Upper lobe of right lung (tissue), 1 donor: ENCODE results near the gene VSTM2B. TPM values are rescaled to one million over a fixed set of nuclear protein-coding genes. Genes with fewer than 3 reads are reported as not detected.

Experiments
- ATAC-seq: fragments of 200-7000 bp; cut with Tn5 transposase; one replicate; pipeline ENCODE4 v1.9.1; 2020; ENCODE audit warnings: mild to moderate bottlenecking, moderate library complexity
- DNase-seq: peaks from one replicate; pipeline ENCODE4 v3.0.0-alpha.2; 2020
- H3K27ac ChIP-seq: fragments of 200-600 bp; one replicate; pipeline ENCODE4 v1.8.0; 2022
- H3K27me3 ChIP-seq: fragments of 200-600 bp; one replicate; pipeline ENCODE4 v1.8.0; 2022; ENCODE audit warnings: mild to moderate bottlenecking
- H3K36me3 ChIP-seq: fragments of 200-600 bp; one replicate; pipeline ENCODE4 v1.8.0; 2022
- H3K4me1 ChIP-seq: fragments of 200-600 bp; one replicate; pipeline ENCODE4 v1.8.0; 2022
- H3K4me3 ChIP-seq: fragments of 200-600 bp; one replicate; pipeline ENCODE4 v1.8.0; 2022; ENCODE audit warnings: mild to moderate bottlenecking
- H3K9me3 ChIP-seq: fragments of 200-600 bp; one replicate; pipeline ENCODE4 v1.8.0; 2022
- CTCF ChIP-seq: fragments of 200-600 bp; IDR thresholded peaks from one replicate; pipeline ENCODE4 v1.8.0; 2022; ENCODE audit warnings: antibody characterized with exemption
- intact Hi-C: fragments of 100-400 bp; cut with DNase I; formaldehyde crosslinking; loops from one replicate; pipeline ENCODE4 v1.11.0; 2022
- total RNA-seq: library from RNA; stranded (reverse); fragmentation: NEBNext Ultra II Directional; extraction: Animal tissue kit (Norgen Biotek cat#: 25700); gene quantifications from one replicate; pipeline ENCODE4 v1.2.1, GENCODE V29; 2021
- donor health status: DM: no; HTN: yes; CAD: no; lungs with severe emphysema.

The VSTM2B gene
- total RNA-seq, 1 donor from 2014 or later: not detected

DNA sequence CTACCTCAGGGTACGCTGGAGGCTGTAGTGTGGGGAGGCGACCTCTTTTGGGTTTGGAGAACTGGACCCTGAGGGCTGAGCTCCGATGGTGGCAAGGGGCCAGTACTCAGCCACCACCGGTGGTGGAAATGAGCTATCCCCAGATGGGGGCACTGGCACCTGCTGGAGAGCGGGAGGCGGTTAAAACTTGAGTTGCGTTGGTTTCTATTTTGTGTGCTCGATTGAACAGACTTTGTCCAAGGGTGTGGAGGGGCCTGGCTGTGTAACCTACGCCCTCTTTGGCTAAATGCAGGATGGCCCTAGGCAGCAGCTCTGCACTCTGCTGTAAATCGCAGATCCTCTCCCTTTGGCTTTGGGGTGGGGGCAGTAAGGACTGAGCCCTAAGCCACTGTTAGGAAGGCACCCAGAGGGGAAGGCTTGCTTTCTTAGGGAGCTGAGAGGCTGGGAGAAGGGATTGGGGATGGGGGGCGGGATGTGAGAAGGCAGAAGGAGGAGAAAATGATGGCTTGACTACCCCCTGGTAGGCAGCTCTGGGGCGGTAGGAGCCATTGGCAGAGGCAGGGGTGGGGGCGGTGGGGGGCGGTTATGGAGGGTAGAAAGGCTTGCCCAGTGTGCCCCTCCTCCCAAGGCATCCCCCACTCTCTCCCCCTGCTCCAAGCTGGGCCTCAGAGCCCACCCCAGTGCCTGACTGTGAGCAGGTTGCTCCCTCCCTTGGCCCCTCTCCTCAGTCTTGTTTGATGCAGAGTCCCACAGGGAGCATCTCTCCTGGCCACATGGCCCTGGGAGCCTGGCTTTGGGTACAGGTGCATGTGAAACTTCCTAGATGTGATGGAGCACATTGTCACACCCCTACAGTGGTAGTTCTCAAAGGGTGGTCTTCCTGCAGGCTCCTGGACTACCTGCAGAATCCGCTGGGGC is 5.0 kb downstream of the VSTM2B start:
- no peak overlapping the region for H3K27ac ChIP-seq
- peaks cover 78% of the 10 kb centered on the region for H3K27me3 ChIP-seq
- intact Hi-C loops: no loop called here
- ATAC-seq (no peak), DNase-seq (peak; percentile 51)
- H3K9me3 ChIP-seq: no peaks in the 10 kb centered on the region
- H3K36me3 ChIP-seq: no peaks in the 10 kb centered on the region
- TF ChIP-seq CTCF: no peak
- H3K4me3 ChIP-seq: no peak overlapping the region
- H3K4me1 ChIP-seq: peaks cover 7% of the 10 kb centered on the region

DNA sequence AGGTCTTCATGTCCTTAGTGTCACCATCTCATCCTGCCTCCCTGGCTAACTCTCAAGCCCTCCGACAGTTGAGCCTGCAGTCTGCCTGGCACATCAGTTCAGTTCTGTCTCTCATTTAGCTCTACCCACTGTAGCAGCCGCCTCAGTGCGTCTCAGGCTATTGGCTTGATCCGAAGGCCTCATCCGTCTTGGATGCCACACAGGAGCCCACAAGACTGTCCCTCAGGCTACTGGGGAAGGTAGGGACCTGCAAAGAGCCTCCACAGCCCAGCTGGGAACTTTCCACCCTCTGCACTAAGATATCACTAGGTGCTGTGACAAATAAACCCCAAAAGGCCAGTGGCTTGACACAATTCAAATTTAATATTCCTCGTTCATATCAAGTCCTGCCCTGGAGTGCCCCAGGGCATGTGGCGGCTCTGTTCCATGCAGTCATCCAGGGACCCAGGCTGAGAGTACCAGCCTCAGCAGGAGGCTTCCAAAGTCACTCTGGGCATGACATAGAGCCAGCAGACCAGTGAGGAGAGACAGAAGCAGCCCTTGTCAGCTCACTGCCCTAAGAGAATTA is 5.7 kb downstream of the VSTM2B start:
- Histone ChIP-seq H3K4me1 (peaks cover 7% of the 10 kb centered on the region), H3K36me3 (no peaks in the 10 kb centered on the region), H3K9me3 (no peaks in the 10 kb centered on the region), H3K27ac (no peak overlapping the region), H3K4me3 (no peak overlapping the region), H3K27me3 (peaks cover 72% of the 10 kb centered on the region)
- no peak for ATAC-seq
- peak; percentile 27 for DNase-seq
- intact Hi-C loops: no loop called here
- TF ChIP-seq CTCF: no peak

DNA sequence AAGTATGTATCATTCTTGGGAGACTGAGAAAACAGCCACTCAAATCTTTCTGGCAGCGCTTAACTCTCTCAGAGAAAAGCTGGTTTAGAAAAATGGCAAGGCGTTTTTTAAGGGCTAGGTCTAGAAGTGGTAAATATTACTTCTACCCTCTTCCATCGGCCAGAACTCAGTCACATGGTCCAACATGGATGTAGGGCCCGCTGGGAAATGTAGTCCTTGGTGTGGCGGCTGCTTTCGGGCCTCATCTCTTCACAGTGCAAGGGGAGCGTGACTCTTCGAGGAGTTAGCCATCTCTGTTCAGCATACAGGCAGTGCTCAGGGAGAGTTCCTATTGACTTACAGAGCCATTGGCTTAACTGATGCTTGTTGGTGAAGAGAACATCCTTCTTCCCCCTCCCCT is 6.3 kb downstream of the VSTM2B start:
- no peak for ATAC-seq
- Histone ChIP-seq H3K27me3 (peaks cover 67% of the 10 kb centered on the region), H3K4me1 (peaks cover 1% of the 10 kb centered on the region), H3K9me3 (no peaks in the 10 kb centered on the region), H3K4me3 (no peak overlapping the region), H3K36me3 (no peaks in the 10 kb centered on the region), H3K27ac (no peak overlapping the region)
- TF ChIP-seq CTCF: no peak
- no peak for DNase-seq
- intact Hi-C loops: no loop called here

DNA sequence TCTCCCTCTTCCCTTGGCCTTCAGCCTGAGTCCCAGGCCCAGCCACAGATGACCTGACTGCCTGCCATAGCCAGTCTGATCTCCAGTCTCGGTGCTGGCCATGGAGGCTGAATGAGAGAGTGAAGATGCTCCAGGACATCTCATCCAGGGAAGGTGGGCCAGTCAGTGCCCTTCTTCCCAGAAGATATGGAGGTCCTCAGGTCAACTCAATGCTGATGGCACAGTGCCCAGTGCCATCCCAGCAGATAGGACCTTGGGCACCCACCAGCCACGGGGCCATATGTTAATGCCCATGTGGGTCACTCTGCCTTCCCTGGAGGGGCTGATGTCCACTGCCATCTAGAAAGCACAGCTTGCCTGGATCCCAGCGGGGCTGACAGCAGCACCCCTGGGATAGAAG is 7.2 kb downstream of the VSTM2B start:
- TF ChIP-seq CTCF: no peak
- no peak overlapping the region for H3K4me3 ChIP-seq
- ATAC-seq: no peak
- no peaks in the 10 kb centered on the region for H3K36me3 ChIP-seq
- H3K27me3 ChIP-seq: peaks cover 58% of the 10 kb centered on the region
- H3K4me1 ChIP-seq: no peaks in the 10 kb centered on the region
- intact Hi-C loops: no loop called here
- DNase-seq: peak; percentile 46
- no peaks in the 10 kb centered on the region for H3K9me3 ChIP-seq
- H3K27ac ChIP-seq: no peak overlapping the region

DNA sequence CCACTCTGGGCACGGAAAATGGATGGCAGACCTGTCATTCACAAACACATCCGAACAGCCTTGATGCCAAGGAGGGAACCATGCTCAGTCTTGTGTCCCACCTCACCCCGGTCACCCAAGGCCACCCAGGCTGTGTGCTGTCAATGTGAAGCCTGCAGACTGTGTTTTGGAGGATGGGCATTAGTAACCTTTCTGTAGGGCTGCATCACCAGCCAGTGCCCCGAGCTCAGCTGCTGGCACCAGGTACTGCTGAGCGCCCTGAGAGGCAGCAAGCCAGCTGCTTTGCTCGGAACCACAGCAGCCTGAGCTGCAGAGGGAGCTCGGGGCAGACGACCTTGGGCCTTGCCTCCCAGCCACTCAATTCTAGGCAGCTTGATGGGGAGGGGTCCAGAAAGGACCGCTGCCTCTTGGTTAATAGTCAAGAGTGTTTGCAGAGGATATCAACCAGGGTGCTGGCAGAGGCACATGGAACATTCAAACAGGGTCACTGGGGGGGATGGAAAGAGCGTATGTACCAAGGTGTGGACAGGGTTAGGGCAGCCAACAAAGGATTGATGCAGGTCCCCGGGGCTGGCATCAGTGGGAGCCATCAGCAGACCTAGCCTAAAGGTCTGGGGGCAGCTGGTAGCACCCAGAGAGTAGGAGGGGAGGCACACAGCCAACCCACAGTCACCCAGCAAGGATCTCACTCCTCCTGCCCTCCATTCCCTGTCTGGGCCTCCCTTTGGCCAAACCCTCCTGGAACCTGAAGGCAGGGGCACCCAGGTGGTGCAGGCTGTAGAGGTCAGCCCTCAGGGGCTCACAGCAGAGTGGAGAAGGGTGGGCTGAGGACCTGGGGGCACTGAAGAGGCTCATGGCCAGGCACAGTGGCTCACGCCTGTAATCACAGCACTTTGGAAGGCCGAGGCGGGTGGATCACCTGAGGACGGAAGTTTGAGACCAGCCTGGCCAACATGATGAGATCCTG is 8.1 kb downstream of the VSTM2B start:
- H3K4me3 ChIP-seq: no peak overlapping the region
- no peaks in the 10 kb centered on the region for H3K36me3 ChIP-seq
- intact Hi-C loops: no loop called here
- no peak for TF ChIP-seq CTCF
- no peaks in the 10 kb centered on the region for H3K9me3 ChIP-seq
- ATAC-seq: no peak
- H3K27ac ChIP-seq: no peak overlapping the region
- DNase-seq: peak; percentile 44
- peaks cover 50% of the 10 kb centered on the region for H3K27me3 ChIP-seq
- no peaks in the 10 kb centered on the region for H3K4me1 ChIP-seq
